ENCODE results near the gene CYP27A1.

The CYP27A1 gene

DNA sequence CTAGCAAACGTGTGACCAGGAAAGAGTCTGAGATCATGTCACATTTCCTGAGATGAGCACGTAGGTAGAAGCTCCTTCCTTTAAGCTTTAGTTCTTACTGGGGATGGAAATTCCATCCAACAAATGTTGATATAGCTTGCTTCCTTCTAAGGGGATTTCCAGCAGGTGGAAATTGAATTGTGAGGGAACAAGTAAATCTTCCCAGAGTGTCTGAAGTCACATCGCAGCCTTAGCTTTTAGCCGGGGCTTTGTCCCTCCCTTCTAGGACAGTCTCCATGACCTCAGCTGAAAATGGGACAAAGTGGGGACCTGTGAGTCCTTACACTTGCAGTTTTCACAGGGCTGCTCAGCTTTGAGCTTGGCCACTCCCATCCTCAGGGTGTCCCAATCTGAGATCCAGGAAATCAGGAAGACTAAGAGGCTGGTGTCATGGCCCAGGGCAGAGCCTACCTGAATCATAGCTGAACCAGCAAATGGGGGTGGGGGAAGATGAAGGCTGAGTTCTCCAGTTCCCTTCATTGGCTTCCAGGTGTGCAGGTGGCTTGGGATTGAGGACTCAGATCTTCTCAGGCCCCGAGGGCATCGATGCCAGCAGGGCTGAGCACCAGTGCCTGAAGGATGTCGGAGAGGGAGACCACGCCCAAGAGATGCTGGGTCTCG is 41.4 kb downstream of the CYP27A1 start:
- DNase-seq (ENCODE audit: low spot score) (no peak), ATAC-seq (ENCODE audit: low read depth) (0 out of 3 replicates have a peak, but pooled peaks have one; percentile 36)
- Histone ChIP-seq H3K36me3 (ENCODE audit: low read depth) (no peaks in the 10 kb centered on the region), H3K27ac (ENCODE audit: poor library complexity, severe bottlenecking) (no peak overlapping the region), H3K27me3 (ENCODE audit: insufficient read depth, poor library complexity, severe bottlenecking) (no peaks in the 10 kb centered on the region), H3K4me3 (ENCODE audit: severe bottlenecking) (no peak overlapping the region), H3K4me1 (ENCODE audit: insufficient read depth, poor library complexity, severe bottlenecking) (no peaks in the 10 kb centered on the region), H3K9me3 (ENCODE audit: severe bottlenecking) (no peaks in the 10 kb centered on the region)
- TF ChIP-seq, protein P1, sequence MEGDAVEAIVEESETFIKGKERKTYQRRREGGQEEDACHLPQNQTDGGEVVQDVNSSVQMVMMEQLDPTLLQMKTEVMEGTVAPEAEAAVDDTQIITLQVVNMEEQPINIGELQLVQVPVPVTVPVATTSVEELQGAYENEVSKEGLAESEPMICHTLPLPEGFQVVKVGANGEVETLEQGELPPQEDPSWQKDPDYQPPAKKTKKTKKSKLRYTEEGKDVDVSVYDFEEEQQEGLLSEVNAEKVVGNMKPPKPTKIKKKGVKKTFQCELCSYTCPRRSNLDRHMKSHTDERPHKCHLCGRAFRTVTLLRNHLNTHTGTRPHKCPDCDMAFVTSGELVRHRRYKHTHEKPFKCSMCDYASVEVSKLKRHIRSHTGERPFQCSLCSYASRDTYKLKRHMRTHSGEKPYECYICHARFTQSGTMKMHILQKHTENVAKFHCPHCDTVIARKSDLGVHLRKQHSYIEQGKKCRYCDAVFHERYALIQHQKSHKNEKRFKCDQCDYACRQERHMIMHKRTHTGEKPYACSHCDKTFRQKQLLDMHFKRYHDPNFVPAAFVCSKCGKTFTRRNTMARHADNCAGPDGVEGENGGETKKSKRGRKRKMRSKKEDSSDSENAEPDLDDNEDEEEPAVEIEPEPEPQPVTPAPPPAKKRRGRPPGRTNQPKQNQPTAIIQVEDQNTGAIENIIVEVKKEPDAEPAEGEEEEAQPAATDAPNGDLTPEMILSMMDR (IDR thresholded peaks at IDR 0.05; ENCODE audit: poor library complexity, severe bottlenecking): no peak

DNA sequence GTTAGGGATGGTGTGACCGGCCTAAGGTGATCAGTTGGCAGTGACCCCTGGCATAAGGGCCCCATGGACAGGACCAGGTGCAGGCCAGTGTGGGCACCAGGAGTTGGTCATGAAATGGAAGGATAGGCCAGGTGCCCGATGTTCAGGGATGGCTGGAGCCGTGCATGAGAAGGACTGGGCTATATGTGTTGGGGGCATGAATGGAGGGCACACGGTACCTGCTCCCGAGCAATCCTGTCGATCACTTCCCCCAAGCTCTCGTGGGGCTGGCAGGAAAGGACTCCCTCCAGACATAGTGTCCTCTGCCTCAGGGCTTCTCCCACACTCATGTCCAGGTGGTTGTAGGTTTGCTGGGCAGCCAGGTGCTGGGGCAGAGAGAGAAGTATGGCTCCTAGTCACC is 42.1 kb downstream of the CYP27A1 start:
- Histone ChIP-seq H3K9me3 (ENCODE audit: severe bottlenecking) (no peaks in the 10 kb centered on the region), H3K27ac (ENCODE audit: poor library complexity, severe bottlenecking) (no peak overlapping the region), H3K36me3 (ENCODE audit: low read depth) (no peaks in the 10 kb centered on the region), H3K4me3 (ENCODE audit: severe bottlenecking) (no peak overlapping the region), H3K27me3 (ENCODE audit: insufficient read depth, poor library complexity, severe bottlenecking) (no peaks in the 10 kb centered on the region), H3K4me1 (ENCODE audit: insufficient read depth, poor library complexity, severe bottlenecking) (no peaks in the 10 kb centered on the region)
- TF ChIP-seq, protein P1 (IDR thresholded peaks at IDR 0.05; ENCODE audit: poor library complexity, severe bottlenecking): no peak
- DNase-seq (ENCODE audit: low spot score): no peak
- no peak for ATAC-seq (ENCODE audit: low read depth)

DNA sequence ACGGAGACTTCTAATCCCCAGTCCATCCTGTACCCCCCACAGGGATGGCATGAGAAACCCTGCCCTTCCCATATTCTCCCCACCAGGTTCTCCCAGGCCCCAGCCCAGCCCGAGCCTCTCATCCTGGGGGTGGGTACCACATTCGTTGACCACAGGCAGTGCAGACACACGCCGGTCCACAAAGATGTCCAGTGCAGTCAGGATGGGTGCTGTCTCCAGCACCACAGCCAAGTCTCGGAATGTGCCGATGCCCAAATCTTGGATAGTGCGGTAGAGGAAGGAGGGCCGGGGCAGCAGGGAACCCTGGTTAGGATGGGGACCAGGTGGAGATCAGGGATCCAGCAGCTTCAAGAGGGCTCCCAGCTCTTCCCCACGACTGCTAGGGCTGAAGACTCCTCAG is 44.8 kb downstream of the CYP27A1 start:
- no peaks in the 10 kb centered on the region for H3K27me3 ChIP-seq (ENCODE audit: insufficient read depth, poor library complexity, severe bottlenecking)
- no peak; the same call in 2 of the 3 replicates for ATAC-seq (ENCODE audit: low read depth)
- H3K27ac ChIP-seq (ENCODE audit: poor library complexity, severe bottlenecking): no peak overlapping the region

DNA sequence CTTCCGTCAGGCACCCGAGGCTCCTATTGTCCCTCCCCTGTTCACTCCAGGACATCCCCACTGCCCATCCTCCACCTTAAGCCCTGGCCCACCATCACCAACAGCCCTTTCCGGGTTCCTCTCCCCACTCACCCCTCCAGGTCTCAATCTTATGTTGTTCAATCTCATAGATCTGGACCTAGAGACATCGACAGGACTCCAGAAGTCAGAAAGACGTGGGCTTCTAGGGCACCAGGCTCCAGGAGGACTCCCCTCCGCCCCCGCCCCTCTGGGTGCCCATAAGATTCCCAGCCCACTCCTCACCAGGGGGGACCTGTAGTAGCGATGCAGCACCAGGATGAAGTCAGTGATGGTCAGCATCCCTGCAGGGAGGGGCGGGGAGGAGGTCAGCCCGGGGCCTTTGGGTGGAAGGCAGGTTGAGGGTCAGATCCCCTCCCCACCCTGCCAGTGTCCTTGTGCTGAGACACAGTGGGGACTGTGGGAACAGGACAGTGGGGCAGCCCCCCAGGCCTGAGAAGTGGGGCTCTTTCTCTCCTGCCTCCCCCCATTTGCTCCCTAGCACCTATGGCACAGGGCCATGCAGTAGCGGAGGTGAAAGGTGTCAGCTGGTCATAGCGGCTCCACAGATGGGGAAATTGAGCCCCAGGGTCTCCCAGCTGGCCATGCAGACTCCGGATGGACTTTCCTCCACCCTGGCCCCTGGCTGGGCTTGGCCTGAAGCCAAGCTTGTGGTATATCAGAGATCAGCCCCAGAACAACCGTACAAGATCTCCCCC is 45.9 kb downstream of the CYP27A1 start:
- H3K27me3 ChIP-seq (ENCODE audit: insufficient read depth, poor library complexity, severe bottlenecking): no peaks in the 10 kb centered on the region
- no peak for ATAC-seq (ENCODE audit: low read depth)
- H3K9me3 ChIP-seq (ENCODE audit: severe bottlenecking): no peaks in the 10 kb centered on the region
- TF ChIP-seq, protein P1 (IDR thresholded peaks at IDR 0.05; ENCODE audit: poor library complexity, severe bottlenecking): no peak
- no peak overlapping the region for H3K27ac ChIP-seq (ENCODE audit: poor library complexity, severe bottlenecking)
- no peak overlapping the region for H3K4me3 ChIP-seq (ENCODE audit: severe bottlenecking)
- DNase-seq (ENCODE audit: low spot score): no peak
- H3K4me1 ChIP-seq (ENCODE audit: insufficient read depth, poor library complexity, severe bottlenecking): peaks cover 8% of the 10 kb centered on the region
- H3K36me3 ChIP-seq (ENCODE audit: low read depth): no peaks in the 10 kb centered on the region

More for the DNA sequence above, 44.8 kb downstream of the CYP27A1 start:
- Histone ChIP-seq H3K4me3 (ENCODE audit: severe bottlenecking) (no peak overlapping the region), H3K9me3 (ENCODE audit: severe bottlenecking) (no peaks in the 10 kb centered on the region), H3K4me1 (ENCODE audit: insufficient read depth, poor library complexity, severe bottlenecking) (no peaks in the 10 kb centered on the region), H3K36me3 (ENCODE audit: low read depth) (no peaks in the 10 kb centered on the region)
- no peak for DNase-seq (ENCODE audit: low spot score)
- TF ChIP-seq, protein P1 (IDR thresholded peaks at IDR 0.05; ENCODE audit: poor library complexity, severe bottlenecking): no peak

DNA sequence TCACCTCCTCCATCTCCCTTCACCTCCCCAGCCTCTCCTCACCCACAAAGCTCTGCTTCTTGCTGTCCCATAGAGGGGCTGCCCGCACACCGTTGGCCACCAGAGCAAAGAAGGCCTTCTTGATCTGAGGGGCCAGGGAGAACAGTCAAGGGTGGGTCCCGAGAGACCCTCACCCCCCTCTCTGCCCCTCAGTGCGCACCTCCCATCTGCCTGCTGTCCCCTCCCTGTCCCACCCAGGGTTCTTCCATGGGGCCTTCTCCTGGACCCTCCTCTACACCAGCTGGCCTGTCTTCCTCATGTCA is 46.5 kb downstream of the CYP27A1 start:
- no peak for DNase-seq (ENCODE audit: low spot score)

More for the DNA sequence above, 46.5 kb downstream of the CYP27A1 start:
- Histone ChIP-seq H3K27ac (ENCODE audit: poor library complexity, severe bottlenecking) (no peak overlapping the region), H3K27me3 (ENCODE audit: insufficient read depth, poor library complexity, severe bottlenecking) (no peaks in the 10 kb centered on the region), H3K36me3 (ENCODE audit: low read depth) (no peaks in the 10 kb centered on the region), H3K4me3 (ENCODE audit: severe bottlenecking) (no peak overlapping the region), H3K4me1 (ENCODE audit: insufficient read depth, poor library complexity, severe bottlenecking) (peaks cover 8% of the 10 kb centered on the region), H3K9me3 (ENCODE audit: severe bottlenecking) (no peaks in the 10 kb centered on the region)
- TF ChIP-seq, protein P1 (IDR thresholded peaks at IDR 0.05; ENCODE audit: poor library complexity, severe bottlenecking): no peak
- no peak for ATAC-seq (ENCODE audit: low read depth)
